ENCODE results near the gene DSTN. TPM values are rescaled to one million over a fixed set of nuclear protein-coding genes. Genes with fewer than 3 reads are reported as not detected.

The DSTN gene
- total RNA-seq, 4 donors from 2014 or later, result 1,820 to 3,515 (median 2,996) TPM

DNA sequence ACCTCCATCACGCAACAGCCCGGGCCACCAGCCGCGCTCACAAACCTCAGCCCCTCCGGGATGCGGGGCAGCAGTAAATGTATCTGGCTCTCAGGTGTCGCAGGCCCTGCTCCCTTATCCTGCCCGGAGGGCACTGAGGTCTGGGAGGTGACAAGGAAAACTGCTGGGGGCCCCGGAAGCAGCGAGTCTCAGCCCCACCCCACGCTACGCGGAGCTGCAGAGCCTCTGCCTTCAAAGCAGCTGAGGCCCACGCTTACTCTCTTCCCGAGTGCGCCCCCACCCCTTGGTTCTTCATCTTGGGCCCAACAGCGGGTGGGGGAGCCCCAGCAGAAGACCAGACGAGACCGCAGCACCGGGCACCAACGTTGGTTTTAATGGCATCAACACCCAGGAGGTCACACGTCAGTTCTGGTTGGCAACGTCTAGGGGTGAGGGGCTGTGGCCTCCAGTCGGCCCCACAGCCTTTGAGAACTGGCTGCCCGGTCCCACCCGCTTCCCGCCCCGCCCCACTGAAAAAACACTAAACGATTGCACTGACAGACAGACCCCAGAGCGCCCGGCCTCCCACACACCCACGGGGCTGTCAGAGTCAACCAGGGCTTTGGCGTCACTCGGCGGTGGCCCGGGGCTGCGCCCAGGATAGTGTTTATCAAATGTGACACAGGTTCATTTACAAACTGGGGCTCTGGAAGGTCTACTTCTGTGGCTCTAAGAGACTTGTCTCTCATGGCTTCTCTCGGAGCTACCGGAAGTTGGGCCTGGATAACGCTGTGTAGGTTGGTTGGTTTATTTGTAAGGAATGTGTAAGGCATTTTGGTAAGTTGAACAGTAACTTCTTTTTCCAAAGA, 43.7 kb downstream of the DSTN start:
- Histone ChIP-seq H3K4me3 (peak overlapping the region in 1 of 2 donors; percentile 22), H3K9me3 (no peaks in the 10 kb centered on the region), H3K27ac (peak overlapping the region; percentile 55 to 86 (median 85)), H3K36me3 (peaks cover 0 to 65% of the 10 kb centered on the region in 2 donors), H3K27me3 (no peaks in the 10 kb centered on the region), H3K4me1 (peaks cover 6 to 97% (median 60%) of the 10 kb centered on the region in 3 donors)
- 37% methylated on average over 3 of the region's 40 CpGs; no CpG with 5 or more reads in 1 of the 2 donors for WGBS, 2 donors (ENCODE audit: low coverage in 1 of 2)
- ATAC-seq, result no peak
- TF ChIP-seq, protein P1, sequence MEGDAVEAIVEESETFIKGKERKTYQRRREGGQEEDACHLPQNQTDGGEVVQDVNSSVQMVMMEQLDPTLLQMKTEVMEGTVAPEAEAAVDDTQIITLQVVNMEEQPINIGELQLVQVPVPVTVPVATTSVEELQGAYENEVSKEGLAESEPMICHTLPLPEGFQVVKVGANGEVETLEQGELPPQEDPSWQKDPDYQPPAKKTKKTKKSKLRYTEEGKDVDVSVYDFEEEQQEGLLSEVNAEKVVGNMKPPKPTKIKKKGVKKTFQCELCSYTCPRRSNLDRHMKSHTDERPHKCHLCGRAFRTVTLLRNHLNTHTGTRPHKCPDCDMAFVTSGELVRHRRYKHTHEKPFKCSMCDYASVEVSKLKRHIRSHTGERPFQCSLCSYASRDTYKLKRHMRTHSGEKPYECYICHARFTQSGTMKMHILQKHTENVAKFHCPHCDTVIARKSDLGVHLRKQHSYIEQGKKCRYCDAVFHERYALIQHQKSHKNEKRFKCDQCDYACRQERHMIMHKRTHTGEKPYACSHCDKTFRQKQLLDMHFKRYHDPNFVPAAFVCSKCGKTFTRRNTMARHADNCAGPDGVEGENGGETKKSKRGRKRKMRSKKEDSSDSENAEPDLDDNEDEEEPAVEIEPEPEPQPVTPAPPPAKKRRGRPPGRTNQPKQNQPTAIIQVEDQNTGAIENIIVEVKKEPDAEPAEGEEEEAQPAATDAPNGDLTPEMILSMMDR (IDR thresholded peaks at IDR 0.05), result no peak
- TF ChIP-seq POLR2A (IDR thresholded peaks at IDR 0.05) (no peak), EP300 (IDR thresholded peaks at IDR 0.05) (no peak), POLR2AphosphoS5 (IDR thresholded peaks at IDR 0.05) (no peak)

DNA sequence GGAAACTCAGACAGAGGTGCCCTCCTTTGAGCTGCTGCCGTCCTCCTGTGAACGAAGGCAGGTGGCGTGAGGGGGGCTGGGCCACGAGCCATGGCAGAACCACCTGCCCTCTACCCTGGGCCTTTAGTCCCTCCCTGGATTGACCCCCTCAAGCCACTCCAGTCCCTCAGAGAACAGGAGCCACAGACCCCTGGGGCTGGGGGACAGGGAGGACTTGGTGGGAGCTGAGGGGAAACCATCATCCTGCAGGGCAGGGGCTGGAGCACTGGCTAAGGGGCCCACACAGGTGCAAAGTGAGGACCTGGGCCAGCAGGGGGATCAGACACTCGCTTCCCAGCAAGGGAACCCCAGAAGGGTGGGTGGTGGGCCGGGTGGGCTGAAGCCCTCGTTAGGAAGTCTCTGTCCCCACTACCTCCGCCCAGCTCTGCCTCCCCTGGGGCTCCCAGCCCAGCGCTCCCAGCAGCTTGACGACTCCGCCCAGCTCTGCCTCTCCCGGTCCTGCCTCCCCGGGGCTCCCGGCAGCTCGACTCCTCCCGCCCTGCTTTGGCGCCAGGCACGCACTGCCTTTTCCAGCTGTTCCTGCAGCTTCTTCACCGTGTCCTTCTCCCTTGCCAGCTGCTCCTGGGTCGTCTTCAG, 44.4 kb downstream of the DSTN start:
- Histone ChIP-seq H3K9me3 (no peaks in the 10 kb centered on the region), H3K36me3 (peaks cover 0 to 65% of the 10 kb centered on the region in 2 donors), H3K4me1 (peaks cover 6 to 89% (median 60%) of the 10 kb centered on the region in 3 donors), H3K27me3 (no peaks in the 10 kb centered on the region), H3K4me3 (peak overlapping the region in 1 of 2 donors; percentile 22), H3K27ac (peak overlapping the region; percentile 35 to 86 (median 85))
- TF ChIP-seq EP300 (IDR thresholded peaks at IDR 0.05) (no peak), POLR2AphosphoS5 (IDR thresholded peaks at IDR 0.05) (peak; percentile 17), POLR2A (IDR thresholded peaks at IDR 0.05) (peak; percentile 8 to 11)
- TF ChIP-seq, protein P1 (IDR thresholded peaks at IDR 0.05), result no peak
- ATAC-seq, result peak; percentile 70
- 22 to 34% methylated on average over 8 to 15 of the region's 20 CpGs for WGBS, 2 donors (ENCODE audit: low coverage in 1 of 2)

GRCh38 chr20:17614812-17615644, 45.2 kb downstream of the DSTN start:
- peaks cover 0 to 65% of the 10 kb centered on the region in 2 donors for H3K36me3 ChIP-seq
- peak overlapping the region in 1 of 2 donors; percentile 22 for H3K4me3 ChIP-seq
- no peak for ATAC-seq
- H3K9me3 ChIP-seq, result no peaks in the 10 kb centered on the region
- 11 to 23% methylated on average over 4 to 7 of the region's 32 CpGs for whole genome bisulfite sequencing, 2 donors (ENCODE audit: low coverage in 1 of 2)
- TF ChIP-seq POLR2AphosphoS5 (IDR thresholded peaks at IDR 0.05), result peak; percentile 25
- TF ChIP-seq, protein P1 (IDR thresholded peaks at IDR 0.05), result no peak
- peaks cover 3 to 82% (median 57%) of the 10 kb centered on the region in 3 donors for H3K4me1 ChIP-seq
- no peaks in the 10 kb centered on the region for H3K27me3 ChIP-seq
- H3K27ac ChIP-seq, result peak overlapping the region in 3 of 4 donors; percentile 85 to 86 (median 85)

GRCh38 chr20:17615645-17616479, 46.0 kb downstream of the DSTN start:
- peak overlapping the region in 3 of 4 donors; percentile 85 to 86 (median 85) for H3K27ac ChIP-seq
- peaks cover 2 to 74% (median 49%) of the 10 kb centered on the region in 3 donors for H3K4me1 ChIP-seq
- TF ChIP-seq, protein P1 (IDR thresholded peaks at IDR 0.05), result no peak
- TF ChIP-seq POLR2AphosphoS5 (IDR thresholded peaks at IDR 0.05) (no peak), EP300 (IDR thresholded peaks at IDR 0.05) (no peak), POLR2A (IDR thresholded peaks at IDR 0.05) (no peak)
- H3K36me3 ChIP-seq, result peaks cover 0 to 65% of the 10 kb centered on the region in 2 donors
- WGBS, 2 donors (ENCODE audit: low coverage in 1 of 2), result 75 to 80% methylated on average over 1 to 4 of the region's 22 CpGs
- H3K9me3 ChIP-seq, result no peaks in the 10 kb centered on the region
- ATAC-seq, result no peak
- H3K27me3 ChIP-seq, result no peaks in the 10 kb centered on the region
- no peak overlapping the region for H3K4me3 ChIP-seq

Data from gastroesophageal sphincter (tissue), 4 donors.